ENCODE measurements around the gene RPS6KA5.

Gene RPS6KA5

DNA sequence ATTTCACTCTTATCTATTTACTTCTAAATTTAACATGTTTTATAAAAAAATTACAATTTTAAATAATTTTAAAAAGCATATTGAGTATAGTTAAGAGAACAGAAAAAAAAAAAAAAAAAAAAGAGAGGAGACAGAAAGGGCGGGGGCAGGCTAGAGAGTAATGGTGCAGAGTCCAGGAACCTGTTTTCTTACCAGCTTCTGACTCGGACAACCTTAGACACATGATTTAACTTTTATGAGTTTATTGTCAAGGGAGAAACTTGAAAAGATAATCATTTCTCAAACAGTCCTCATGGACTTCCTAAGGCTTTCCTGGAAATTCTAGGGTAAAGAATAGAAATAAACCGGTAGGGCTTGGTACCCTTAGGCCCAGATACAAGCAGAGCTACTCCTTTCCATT is 84.3 kb downstream of the RPS6KA5 start:
- POLR2A ChIA-PET = no interaction called here
- CTCF ChIA-PET = interaction anchor here (1.5 to 1.6 kb wide), 2 partner anchors 8 to 73 kb away, joined by 5 to 7 read pairs; no protein-coding TSS in a partner anchor
- TF ChIP-seq, protein P1, sequence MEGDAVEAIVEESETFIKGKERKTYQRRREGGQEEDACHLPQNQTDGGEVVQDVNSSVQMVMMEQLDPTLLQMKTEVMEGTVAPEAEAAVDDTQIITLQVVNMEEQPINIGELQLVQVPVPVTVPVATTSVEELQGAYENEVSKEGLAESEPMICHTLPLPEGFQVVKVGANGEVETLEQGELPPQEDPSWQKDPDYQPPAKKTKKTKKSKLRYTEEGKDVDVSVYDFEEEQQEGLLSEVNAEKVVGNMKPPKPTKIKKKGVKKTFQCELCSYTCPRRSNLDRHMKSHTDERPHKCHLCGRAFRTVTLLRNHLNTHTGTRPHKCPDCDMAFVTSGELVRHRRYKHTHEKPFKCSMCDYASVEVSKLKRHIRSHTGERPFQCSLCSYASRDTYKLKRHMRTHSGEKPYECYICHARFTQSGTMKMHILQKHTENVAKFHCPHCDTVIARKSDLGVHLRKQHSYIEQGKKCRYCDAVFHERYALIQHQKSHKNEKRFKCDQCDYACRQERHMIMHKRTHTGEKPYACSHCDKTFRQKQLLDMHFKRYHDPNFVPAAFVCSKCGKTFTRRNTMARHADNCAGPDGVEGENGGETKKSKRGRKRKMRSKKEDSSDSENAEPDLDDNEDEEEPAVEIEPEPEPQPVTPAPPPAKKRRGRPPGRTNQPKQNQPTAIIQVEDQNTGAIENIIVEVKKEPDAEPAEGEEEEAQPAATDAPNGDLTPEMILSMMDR (IDR thresholded peaks at IDR 0.05; ENCODE audit: control extremely low read depth, extremely low read depth, low read depth, missing control alignments) = no peak
- no peak for DNase-seq (ENCODE audit: extremely low spot score)

DNA sequence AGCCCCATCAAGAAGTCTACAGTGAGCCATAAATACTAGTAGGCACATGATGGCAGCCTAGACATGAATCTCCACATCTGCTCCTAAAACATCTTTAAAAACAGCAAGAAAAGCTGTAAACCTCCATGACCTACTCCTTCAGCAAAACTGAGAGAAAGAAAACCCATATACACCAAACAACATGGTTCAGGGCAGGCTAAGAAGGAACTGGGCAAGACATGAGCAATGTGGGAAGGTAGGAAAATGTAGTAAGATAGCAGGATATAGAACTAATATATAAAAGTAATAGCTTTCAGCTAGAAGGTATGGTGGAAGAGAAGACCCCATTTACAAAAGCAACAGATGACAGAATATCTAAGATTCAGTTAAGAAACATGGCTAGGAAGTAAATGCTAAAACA is 88.8 kb downstream of the RPS6KA5 start:
- POLR2A ChIA-PET = no interaction called here

DNA sequence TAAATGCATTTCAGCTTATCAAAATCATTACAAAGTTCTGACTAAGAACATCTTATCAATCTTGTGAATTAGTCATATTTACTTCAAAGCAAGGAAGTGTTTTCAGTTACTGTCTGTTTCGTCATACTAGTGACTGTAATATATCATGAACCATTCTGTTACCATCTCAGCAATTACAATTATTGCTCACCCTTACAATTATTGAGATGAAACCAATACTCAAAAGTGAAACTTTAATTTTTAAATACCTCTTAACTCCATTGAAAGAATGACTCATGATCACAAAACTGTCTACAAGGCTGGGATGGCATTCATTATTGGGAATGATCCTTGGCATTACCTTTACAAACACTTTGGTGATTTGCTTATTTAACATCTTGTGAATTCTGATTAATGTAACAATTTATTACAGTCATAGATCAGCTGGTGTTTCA is 90.3 kb downstream of the RPS6KA5 start:
- ChIA-PET POLR2A (no interaction called here), CTCF (interaction anchor here (1.3 to 1.7 kb wide), 2 partner anchors 32 to 68 kb away, joined by 3 to 4 read pairs; no protein-coding TSS in a partner anchor)
- DNase-seq (ENCODE audit: extremely low spot score) = no peak
- TF ChIP-seq, protein P1 (IDR thresholded peaks at IDR 0.05; ENCODE audit: control extremely low read depth, extremely low read depth, low read depth, missing control alignments) = no peak

More for the DNA sequence above, 88.8 kb downstream of the RPS6KA5 start:
- DNase-seq (ENCODE audit: extremely low spot score) = no peak
- CTCF ChIA-PET = no interaction called here
- TF ChIP-seq, protein P1 (IDR thresholded peaks at IDR 0.05; ENCODE audit: control extremely low read depth, extremely low read depth, low read depth, missing control alignments) = no peak

DNA sequence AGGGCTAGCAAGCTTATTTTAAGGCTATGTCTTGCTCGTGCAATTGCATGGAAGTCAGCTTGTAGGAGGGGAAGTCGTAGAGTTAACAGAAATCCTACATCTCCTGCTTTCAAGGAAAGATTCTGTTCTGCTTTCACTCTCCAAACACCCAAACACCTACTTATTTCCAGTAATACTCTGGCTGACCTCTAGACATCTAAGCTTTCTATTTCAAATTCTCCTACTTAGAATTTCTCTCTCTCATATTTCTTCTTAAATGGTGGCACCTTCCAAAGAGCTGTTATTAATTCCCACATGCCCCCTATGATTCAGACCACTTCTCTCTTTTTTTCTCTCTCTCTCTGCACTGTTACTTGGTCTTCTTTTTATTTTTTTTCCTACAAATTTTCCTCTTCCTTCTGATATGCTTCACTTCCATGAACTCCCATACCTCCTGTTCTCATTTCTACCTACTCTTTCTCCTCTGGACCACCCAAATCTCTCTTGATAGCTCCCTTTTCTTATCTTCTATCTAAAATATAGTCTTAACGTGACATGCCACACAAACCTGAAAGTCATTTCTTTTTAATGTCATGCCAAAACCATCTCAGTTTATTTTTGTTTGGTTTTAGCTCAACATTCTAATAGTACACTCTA is 90.8 kb downstream of the RPS6KA5 start:
- TF ChIP-seq, protein P1 (IDR thresholded peaks at IDR 0.05; ENCODE audit: control extremely low read depth, extremely low read depth, low read depth, missing control alignments) = no peak
- ChIA-PET POLR2A (no interaction called here), CTCF (interaction anchor here (1.3 to 1.7 kb wide), 2 partner anchors 33 to 67 kb away, joined by 3 to 4 read pairs; no protein-coding TSS in a partner anchor)
- no peak for DNase-seq (ENCODE audit: extremely low spot score)

DNA sequence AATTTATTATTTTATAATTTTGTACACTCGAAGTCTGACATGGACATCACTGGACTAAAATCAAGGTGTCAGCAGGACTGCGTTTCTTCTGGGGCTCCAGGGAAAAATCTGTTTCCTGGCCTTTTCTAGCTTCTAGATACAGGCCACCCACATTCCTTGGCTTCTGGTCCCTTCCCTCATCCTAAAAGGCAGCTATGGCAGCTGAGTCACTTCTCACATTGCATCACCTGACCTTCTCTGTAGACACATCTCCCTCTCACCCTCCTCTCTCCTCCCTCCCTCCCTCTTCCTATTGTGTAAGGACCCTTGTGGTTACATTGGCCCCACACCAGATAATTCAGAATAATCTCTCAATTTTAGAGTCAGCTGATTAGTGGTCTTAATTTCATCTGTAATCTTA is 92.4 kb downstream of the RPS6KA5 start:
- TF ChIP-seq, protein P1 (IDR thresholded peaks at IDR 0.05; ENCODE audit: control extremely low read depth, extremely low read depth, low read depth, missing control alignments) = no peak
- ChIA-PET CTCF (interaction anchor here (1.3 to 1.7 kb wide), 4 partner anchors 8 to 147 kb away, joined by 3 to 5 read pairs (median 4); no protein-coding TSS in a partner anchor), POLR2A (no interaction called here)
- DNase-seq (ENCODE audit: extremely low spot score) = no peak

DNA sequence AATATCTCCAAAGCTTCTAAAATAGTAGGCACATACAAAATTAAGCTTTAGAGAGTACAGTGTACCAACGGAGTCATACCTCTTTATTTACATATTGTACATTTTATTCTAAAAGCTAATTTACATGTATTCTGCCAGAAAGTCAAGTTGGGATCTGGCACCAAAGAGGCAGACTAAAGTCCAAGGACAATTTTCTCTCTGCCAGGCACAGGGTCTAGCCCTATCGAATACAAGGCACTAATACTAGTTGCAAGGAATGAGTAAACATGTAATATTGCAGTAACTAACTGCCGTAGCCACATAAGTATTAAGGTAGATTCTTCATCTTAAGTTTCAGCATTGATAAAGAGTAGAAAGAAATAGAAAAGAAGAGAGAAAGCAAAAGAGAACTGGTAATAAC is 93.9 kb downstream of the RPS6KA5 start:
- CTCF ChIA-PET = interaction anchor here (1.3 to 1.6 kb wide), 5 partner anchors 9 to 210 kb away, joined by 3 to 6 read pairs (median 4); no protein-coding TSS in a partner anchor
- DNase-seq (ENCODE audit: extremely low spot score) = no peak
- TF ChIP-seq, protein P1 (IDR thresholded peaks at IDR 0.05; ENCODE audit: control extremely low read depth, extremely low read depth, low read depth, missing control alignments) = no peak
- POLR2A ChIA-PET = no interaction called here
